ENCODE measurements around the gene RHOB.
"Not testable (repeated sequence)": the region's sequence is repeated elsewhere in the genome, so short reads cannot be mapped to it uniquely, and the experiment has no call there.

RHOB gene

DNA sequence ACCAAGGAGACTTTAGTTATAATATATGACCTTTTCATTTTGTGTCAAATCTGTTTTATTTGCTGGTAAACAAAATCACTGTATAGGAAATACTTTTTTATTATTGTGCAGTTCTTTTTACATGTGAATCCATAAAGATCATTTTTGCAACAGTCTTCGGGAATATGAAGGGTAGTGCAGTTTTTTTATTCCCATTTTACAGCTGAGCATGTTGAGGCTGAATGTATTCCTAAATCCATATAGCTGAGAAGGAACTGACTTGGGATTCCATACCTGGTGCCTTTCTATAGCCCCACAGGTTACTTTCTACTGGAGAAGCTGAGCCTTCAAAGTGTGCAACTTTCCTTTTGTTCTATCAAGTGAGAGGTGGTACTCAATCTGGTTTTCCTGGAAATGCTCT is 29.6 kb downstream of the RHOB start:
- no peak for DNase-seq

DNA sequence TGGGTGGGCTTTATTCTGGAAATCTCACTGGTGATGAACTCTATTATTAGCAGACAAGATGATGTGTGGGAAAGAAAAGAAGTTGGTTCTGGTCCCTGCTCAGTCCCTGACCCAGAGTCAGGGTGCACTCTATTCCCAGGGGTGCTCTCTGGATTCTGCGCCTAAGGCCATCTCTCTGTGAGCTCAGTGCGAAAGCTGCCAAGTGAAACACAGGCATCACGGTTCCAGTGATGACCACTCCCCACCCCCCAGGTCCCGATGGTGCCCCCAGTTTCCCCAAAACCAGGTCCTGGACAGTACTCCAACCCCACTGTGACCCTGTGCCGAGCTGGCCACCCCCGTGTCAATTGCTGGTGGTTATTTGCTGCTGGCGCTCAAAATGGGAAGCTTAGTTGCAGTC is 30.1 kb downstream of the RHOB start:
- no peak for DNase-seq

DNA sequence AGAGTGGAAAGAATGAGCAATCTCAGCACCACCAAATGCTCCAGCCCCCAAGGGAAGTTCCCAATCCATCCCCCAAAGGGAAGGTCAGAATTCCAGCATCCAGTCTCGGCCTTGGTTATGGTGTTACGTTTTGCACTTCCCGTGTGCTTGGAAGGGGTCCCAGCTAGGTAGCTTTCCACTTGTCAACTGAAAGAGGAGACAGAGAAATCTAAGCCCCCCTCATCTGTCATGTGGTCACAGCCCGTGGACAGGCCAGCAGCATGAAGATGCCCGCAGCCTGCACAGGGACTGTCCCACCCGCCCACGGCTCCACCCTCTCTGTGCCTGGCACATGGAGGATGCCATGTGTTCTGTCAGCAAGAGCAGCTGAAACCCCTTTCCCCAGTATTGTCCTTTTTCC is 32.1 kb downstream of the RHOB start:
- no peak for DNase-seq

DNA sequence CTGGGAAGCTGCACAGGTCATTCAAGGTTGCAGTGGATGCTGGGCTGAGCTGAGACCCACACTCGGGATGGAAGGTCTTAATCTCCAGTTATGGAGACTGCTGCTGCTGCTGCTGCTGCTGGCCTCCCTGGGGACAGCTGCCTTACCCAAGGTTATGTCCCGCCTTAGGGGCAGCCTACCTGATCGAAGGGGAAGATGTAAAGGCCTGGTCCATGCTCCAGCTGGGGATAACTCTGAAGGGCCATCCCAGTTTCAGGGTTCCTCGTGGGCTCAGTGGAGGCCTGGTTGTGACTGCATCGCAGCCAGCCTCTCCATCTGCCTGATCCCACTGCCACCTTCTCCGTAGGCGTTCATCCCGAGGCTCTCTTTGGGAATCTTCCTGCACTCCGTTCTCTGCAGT is 33.0 kb downstream of the RHOB start:
- no peak for DNase-seq

DNA sequence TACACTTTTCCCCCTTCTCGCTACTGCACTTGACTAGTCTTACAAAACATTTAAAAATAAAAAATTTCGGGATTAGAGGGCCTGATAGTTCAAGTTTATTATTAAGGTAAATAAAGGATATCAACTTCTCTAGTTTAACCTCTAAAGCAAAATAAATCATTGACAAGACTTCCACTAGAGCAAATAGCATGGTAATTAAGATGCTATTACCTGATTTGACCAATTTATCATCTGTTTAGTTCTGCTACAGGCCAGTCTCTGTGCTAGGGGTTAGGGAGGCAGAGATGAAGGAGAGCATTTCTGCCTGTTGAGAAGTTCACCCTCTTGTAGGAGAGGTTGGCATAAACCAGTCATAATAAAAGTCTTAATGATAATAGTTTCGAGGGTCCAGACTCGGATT is 34.0 kb downstream of the RHOB start:
- no peak for DNase-seq

DNA sequence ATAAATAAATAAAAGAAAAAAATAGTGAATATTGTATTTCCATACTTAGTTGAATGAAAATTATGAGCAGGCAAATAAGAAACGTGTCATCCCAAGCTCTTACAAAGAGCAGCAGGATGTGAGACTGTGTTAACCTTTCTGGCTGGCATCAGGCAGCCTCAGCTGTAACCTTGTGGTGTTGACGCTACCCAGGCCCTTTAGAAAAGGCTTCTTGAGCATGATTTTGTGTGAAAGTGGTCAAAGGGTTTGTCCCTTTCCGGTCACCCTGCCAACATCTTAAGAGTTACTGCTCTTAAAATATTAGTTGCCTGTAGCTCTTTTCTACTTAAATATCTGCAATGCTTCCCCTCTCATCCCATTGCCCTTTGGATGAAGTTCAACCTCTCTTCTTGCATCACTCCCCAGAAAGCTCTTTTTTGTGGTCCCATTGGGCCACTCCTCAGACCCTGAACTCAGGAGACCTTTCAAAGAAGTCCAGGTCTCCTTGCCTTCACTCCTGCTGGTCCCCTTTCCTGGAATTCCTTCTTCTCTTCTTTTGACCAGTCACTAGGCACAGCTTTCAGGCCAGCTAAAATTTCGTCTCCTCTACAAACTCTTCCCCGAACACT is 35.0 kb downstream of the RHOB start:
- no peak for DNase-seq

DNA sequence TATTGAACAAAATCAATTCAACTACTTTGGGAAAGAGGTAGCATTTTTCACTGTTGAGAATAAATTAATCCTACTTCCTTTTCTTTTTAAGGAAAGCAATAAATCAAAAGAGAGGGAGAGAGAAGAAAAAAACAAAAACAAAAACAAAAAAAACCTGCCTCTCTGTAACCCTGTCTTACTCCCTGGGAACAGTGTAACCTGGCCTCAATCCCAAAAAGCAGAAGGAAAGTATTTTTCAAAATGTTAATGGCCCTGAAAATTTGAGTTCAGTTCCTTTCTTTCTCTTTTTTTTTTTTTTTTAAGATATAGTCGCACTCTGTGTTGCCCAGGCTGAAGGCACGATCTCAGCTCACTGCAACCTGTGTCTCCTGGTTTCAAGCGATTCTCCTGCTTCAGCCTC is 35.9 kb downstream of the RHOB start:
- no peak for DNase-seq

DNA sequence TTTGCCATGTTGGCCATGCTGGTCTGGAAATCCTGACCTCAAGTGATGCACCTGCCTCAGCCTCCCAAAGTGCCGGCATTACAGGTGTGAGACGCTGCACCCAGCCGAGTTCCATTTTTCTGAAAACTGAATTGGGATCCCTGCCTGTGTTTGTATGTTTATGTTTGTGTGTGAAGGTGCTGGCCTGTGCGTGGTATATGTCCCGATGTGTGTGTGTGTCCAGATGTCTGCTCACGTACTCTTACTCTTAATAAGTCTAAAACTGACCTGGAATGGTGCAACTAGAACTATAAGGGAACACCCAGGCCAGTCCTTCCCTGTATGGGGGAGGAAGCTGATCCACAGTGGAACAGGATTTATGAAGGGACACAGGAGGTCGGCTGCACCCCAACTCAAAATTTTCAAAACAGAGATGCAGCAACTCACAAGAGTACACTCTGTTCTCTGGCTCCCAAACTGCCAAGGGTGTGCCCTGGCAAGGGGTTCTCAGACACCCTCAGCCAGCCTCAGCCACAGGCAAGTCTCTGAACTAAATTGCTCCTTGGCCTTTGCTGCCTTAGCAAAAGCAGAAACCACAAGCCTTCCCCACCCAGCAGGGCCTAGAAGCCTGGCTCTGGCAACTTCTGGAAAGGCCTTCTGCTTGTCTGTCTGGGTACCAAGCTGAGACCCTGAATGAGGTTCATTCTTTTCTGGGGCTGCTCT is 36.5 kb downstream of the RHOB start:
- DNase-seq = no peak

DNA sequence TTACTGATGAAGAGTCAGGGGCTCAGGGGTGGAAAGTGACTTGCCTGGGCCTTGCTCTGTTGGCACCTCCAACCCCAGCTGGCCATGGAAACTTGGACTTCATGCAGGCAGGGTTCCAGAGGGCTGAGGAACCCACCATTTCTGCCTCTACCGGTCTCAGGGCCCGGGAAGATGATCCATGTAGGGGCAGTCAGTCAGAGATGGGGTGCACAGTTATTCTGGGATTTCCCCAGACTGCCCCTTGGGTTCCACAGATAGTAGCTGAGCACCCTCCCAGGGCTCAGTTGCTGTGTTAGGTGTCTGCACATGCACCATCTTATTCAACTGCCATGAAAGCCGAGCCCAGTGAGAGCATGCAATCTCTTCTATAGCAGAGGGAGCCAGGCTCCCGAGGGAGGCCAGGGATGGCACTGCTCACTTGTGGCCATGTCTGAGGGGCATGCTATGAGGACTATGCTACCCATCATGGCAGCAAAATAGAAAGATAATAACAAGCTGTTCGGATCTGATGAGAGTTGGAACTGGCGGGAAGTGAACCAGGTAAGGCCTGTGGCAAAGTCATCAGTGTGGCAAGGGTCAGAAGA is 37.3 kb downstream of the RHOB start:
- DNase-seq = no peak

DNA sequence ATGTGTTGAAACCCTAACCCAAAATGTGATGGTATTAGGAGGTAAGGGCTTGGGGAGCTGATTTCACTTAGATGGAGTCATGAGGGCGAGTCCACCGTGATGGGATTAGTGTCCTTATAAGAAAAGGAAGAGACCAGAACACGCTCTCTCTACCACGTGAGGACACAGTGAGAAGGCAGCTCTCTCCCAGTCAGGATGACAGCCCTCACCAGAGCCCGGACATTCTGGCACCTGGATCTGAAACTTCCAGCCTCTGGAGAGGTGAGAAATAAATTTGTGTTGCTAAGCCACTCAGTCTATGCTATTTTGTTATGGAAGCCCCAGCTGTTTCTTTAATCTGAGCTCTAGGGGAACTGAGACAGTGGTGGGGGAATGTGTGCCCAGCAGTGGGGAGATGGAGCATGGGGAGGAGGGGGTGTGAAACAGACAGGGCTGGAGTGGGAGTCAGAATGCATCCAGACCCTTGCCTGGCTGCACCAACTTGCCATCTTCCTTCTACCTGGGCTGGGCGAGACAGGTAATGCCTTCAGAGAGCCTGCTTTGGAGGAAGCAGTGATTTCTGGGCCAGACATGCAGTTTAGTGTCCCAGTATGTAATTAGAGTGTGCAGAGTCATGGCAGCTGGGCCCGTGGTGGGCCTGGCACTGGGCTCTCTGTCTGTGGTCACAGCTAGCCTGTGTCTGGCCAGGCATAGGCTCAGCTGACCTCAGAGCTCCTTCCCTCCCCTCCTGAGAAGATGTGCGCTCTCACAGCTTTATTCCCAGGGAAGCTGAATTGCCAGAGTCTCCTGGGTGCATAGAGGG is 38.1 kb downstream of the RHOB start:
- no peak for DNase-seq

DNA sequence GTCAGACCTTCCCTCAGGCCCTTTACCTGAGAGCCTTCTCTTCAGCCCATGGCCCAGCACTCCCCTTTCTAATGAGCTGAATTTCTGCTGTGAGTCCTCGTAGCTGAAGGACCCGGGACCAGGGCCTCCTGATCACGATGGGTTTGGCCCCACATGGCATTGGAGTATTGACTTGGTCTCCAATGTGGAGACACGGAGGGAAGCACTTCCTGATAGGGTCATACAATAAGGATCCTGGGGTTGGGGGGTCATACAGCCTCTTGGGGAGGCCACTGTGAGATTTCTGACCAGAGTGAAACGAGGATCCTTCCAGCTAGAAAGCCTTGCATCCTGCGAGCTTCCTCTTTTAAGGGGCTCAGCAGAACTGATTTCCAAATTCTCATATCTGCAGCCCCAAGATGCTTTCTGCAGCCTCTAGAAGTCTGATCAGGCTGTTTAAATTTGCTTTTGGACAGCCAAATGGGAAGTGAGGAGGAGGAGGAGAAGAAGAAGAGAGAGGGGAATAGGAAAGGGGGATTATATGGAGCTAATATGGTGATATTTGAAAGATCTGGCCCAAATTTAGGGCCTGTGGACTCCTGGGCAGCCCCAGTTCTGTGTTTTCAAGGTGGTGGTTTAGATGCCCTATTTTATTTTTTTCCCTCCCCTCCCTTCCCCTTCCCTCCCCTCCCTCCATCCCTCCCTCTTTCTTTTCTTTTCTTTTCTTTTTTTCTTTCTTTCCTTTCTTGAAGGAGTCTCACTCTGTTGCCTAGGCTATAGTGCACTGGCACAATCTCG is 38.9 kb downstream of the RHOB start:
- DNase-seq = no peak

DNA sequence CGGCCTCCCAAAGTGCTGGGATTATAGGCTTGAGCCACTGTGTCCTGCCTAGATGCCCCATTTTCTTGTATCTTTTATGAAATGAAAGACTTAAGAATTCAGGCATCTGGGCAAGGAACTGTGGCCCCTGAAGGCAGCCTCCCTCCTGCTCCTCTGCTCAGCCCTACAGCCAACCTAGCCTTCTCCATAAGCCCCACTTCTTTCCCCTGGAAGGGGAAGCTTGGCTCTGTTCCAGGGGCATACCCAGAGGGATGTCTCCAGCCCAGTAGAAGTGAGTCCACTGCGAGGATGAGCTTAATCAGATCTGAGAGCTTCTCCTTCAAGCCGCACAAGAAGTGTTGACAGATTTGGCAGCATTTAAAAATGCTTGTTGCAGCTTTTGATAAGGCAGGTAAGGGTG is 39.7 kb downstream of the RHOB start:
- DNase-seq = no peak

DNA sequence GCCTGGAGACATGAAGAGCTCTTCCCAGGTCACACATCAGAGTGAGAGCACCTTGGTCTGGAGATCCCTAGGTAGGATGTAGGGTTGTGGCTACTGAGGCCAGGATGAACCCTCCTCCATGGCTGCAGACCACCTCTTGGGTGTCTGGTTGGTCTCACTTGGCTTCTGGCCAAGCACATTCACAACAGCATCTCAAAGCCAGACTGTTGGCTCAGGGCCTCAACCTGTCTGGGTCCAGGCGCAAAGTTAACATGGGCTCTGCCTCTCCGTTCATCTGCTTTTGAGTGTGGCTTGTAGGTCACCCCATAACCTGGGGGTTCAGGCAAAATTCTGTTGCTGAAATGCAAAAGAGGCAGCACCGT is 40.1 kb downstream of the RHOB start:
- no peak for DNase-seq

DNA sequence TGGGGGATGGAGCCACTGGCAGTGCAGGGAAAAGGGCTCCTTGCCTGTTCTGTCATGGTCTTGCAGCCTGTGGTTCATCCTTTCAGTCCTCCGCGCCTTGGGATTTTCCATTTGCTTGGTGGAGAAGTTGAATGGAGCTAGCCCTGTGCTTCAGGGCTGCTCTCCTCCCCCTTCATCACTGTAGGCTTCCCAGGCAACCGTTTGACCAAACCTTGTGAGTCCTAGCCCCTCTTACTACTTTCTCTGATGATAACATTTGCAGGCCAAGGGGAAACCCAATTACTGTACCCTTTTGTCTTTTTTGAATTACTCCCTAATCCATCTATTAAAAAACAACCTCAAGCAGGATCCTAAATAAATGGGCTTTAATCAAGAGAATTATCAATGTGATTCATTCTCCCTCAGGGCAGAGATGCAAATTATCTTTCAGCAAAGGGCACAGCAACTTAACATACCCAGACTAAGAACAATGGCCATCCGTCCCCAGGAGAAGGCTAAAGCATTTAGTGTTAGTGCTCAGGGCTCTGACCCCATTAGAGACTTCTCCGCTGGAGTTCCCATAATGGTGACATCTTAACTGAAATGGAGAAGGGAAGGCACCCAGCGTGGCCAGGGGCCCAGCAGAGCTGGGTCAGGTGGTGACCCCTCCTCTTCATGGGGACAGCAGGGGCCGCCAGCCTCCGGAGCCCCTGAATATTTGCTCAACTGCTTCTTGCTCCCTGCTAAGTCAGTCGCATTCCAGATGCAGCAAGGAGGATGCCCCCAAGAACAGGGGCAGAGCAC is 40.7 kb downstream of the RHOB start:
- DNase-seq = no peak

DNA sequence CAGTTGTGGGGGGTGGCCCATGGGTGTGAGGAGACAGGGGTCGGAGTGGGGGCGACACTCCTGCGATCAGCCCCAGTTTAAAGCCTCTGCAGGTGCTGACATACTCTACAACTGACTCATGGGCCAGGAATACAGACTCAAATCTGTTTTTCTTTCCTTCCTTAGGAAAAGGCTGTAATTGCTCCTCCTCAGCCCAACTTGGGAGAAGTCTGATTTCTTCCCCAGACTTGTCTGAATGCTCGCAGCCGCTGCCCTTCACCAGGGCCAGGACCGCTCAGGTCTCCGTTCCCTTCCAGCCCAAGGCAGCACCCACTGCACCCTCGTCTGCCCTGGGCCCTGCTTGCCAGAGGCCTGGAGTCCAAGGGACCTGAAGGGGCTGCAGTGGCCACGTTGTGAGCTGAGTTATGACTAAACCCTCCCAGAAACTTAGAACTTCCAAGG is 41.3 kb downstream of the RHOB start:
- DNase-seq = no peak

DNA sequence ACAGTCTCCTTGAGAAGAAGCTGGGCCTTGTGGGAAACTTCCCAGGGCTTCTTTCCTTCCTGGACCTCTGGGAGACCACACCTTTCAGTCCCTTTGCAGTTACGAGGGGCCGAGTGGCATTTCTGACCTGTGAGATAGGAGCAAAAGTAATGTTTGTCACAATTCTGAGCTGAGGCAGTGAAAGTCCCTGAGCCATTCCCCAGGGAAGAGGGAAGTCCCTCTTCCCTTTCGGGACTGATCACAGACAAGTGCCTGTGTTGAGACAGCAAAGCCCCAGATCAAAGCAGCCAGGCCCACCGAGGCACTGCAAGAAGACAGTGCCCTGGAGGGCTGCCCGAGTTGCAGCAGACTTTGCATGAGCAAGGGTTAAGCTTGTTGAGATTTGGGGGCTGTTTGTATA is 41.9 kb downstream of the RHOB start:
- no peak for DNase-seq

DNA sequence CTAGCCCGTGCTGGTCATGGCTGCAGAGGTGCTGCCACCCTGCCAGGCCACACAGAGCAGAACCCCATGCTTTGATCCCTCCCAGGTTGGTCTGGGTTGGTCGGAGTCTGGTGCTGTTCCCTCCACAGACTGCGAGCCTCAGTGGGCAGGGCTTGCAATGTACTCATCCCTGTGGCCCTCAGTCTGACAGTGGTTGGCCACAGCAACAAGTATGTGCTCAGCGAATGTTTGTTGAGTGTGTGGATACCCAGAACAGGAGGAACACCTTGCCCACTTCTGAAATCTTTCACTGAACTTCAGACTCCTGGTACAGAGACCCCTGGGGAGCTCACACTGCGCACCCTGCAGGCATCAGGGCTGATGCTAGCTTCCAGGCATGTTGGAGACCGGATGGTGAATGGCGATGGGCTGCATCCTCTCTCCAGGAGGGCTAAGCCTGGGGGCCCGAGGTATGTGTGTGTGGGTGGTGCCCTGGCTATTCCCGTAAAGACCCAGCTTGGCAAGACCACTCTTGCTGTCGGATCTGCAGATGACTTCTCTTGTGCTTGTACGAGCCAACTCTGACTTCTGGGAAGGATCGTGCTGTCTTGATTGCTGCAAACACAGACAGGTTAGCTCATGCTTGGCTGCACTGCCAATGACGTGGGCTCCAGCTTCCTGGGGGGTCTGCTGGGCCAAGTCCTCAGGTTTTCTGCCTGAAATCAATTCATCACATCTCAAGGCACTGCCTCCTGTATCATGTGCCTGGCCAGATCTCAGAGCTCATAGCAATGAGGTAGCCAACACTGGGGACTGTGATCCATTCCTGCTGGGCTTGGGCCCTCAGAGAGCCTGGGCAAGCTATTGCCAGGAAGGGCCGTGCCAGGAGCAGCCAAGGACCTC is 43.7 kb downstream of the RHOB start:
- no peak for DNase-seq

DNA sequence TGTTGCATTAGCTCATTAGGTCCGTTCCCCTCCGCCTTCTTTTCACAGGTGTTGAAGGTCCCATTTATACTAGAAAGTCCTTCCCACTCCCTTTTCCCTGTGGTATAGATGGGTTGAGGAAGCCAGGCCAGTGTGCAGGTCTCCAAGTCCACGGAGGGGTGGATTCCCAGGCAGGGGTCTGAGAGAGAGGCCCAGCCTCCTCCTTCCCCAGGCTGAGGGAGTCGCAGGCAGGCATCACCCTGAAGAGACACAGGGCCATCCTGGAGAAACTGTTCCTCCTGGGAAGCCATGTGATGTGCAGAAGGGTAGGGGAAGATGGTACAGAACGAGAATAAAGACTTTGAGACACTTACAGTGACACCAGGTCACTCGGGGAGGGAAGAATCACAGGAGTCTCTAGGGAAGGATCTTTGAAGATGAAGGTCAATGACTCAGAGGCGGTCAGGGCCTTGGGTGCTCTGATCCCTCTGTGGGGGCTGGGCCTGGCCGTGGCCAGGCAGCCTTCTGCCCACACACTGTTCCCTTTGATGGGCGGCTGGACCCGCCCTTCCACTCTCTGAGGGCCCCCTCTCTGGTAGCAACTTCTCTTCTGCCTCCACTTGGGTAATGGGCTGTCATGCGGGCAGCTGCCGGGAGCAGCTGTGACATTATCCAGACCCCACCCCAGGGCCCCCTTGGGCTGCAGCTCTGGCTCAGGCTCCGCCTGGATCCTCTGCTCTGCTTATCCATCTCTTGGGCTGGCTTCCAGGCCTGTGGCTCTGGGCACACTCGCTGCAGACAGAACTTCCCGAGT is 45.1 kb downstream of the RHOB start:
- DNase-seq = no peak

DNA sequence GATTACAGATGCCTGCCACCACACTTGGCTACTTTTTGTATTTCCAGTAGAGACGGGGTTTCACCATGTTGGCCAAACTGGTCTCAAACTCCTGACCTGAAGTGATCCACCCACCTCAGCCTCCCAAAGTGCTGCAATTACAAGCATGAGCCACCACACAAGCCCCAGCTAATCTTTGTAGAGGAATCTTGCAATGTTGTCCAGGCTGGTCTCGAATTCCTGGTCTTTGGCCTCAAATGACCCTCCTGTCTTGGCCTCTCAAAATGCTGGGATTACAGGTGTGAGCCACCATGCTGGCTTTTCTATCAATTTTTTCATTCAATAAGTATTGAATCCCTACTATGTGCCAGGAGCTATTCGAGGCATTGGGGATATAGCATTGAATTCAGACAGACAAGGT is 46.2 kb downstream of the RHOB start:
- DNase-seq = not testable (repeated sequence)

DNA sequence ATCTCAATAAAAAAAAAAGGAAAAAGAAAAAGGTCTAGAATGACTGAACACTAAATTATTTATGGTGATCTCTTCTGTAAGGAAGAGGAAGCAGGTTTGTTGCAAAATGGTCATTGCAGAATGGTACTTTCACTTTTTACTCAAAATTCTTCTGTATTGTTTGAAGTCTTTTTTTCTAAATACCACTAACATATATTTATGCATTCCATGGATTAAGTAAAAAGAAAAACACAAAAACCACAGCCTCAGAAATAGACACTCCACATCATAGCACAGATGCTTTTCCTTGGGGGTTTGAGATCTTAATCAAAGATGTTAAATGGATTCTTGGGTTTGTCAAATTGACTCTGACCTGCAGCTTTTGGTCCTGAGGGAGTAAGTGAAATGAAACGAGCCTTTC is 47.4 kb downstream of the RHOB start:
- DNase-seq = no peak
